ENCODE results near the gene PRKCB.

Gene PRKCB

GRCh38 chr16:23949630-23950290 is 114.0 kb downstream of the PRKCB start:
- TF ChIP-seq CTCF (IDR thresholded peaks at IDR 0.05; ENCODE audit: insufficient read depth, low read length, poor library complexity, severe bottlenecking) = no peak
- TF ChIP-seq EZH2phosphoT487 (conservative IDR thresholded peaks at IDR 0.05; ENCODE audit: low read length) = no peak
- H3K36me3 ChIP-seq (ENCODE audit: low read length) = no peaks in the 10 kb centered on the region
- no peaks in the 10 kb centered on the region for H3F3A ChIP-seq (ENCODE audit: insufficient read depth)
- H4K20me1 ChIP-seq (ENCODE audit: low read depth, low read length) = no peaks in the 10 kb centered on the region
- H3K4me3 ChIP-seq (ENCODE audit: insufficient read depth, low read length, poor library complexity, severe bottlenecking) = no peak overlapping the region
- H3K9me2 ChIP-seq (replicated peaks; ENCODE audit: insufficient read depth, low read length) = no peaks in the 10 kb centered on the region
- no peak overlapping the region for H3K4me2 ChIP-seq (ENCODE audit: low read depth, low read length, poor library complexity, severe bottlenecking)
- no peak overlapping the region for H3K9ac ChIP-seq (ENCODE audit: low read length)
- no peak overlapping the region for H3K27ac ChIP-seq (ENCODE audit: low read depth, low read length)
- H3K27me3 ChIP-seq (ENCODE audit: low read length) = no peaks in the 10 kb centered on the region
- H3K9me3 ChIP-seq (ENCODE audit: insufficient read depth, low read length) = no peaks in the 10 kb centered on the region
- H3K79me2 ChIP-seq (ENCODE audit: insufficient read depth, low read length) = no peaks in the 10 kb centered on the region
- no peak overlapping the region for H2AFZ ChIP-seq (ENCODE audit: low read depth, low read length, severe bottlenecking)

- Histone ChIP-seq H3K9me3 (ENCODE audit: insufficient read depth, low read length) (no peaks in the 10 kb centered on the region), H3K9ac (ENCODE audit: low read length) (no peak overlapping the region), H3K27me3 (ENCODE audit: low read length) (no peaks in the 10 kb centered on the region), H2AFZ (ENCODE audit: low read depth, low read length, severe bottlenecking) (no peak overlapping the region), H3K4me3 (ENCODE audit: insufficient read depth, low read length, poor library complexity, severe bottlenecking) (no peak overlapping the region), H3K9me2 (replicated peaks; ENCODE audit: insufficient read depth, low read length) (no peaks in the 10 kb centered on the region), H3K4me2 (ENCODE audit: low read depth, low read length, poor library complexity, severe bottlenecking) (no peak overlapping the region), H3K27ac (ENCODE audit: low read depth, low read length) (no peak overlapping the region), H4K20me1 (ENCODE audit: low read depth, low read length) (no peaks in the 10 kb centered on the region), H3K36me3 (ENCODE audit: low read length) (no peaks in the 10 kb centered on the region), H3F3A (ENCODE audit: insufficient read depth) (no peaks in the 10 kb centered on the region), H3K79me2 (ENCODE audit: insufficient read depth, low read length) (no peaks in the 10 kb centered on the region)
- no peak for TF ChIP-seq EZH2phosphoT487 (conservative IDR thresholded peaks at IDR 0.05; ENCODE audit: low read length)
- no peak for TF ChIP-seq CTCF (IDR thresholded peaks at IDR 0.05; ENCODE audit: insufficient read depth, low read length, poor library complexity, severe bottlenecking)
These were observed 114.6 kb downstream of the PRKCB start for GRCh38 chr16:23950291-23950894.

- TF ChIP-seq CTCF (IDR thresholded peaks at IDR 0.05; ENCODE audit: insufficient read depth, low read length, poor library complexity, severe bottlenecking) (no peak), EZH2phosphoT487 (conservative IDR thresholded peaks at IDR 0.05; ENCODE audit: low read length) (no peak)
- H3K27ac ChIP-seq (ENCODE audit: low read depth, low read length) = no peak overlapping the region
These were observed 115.1 kb downstream of the PRKCB start for GRCh38 chr16:23950898-23951297.

More at GRCh38 chr16:23950898-23951297, 115.1 kb downstream of the PRKCB start:
- H3K4me2 ChIP-seq (ENCODE audit: low read depth, low read length, poor library complexity, severe bottlenecking) = no peak overlapping the region
- H3K9me3 ChIP-seq (ENCODE audit: insufficient read depth, low read length) = no peaks in the 10 kb centered on the region
- H3K9ac ChIP-seq (ENCODE audit: low read length) = no peak overlapping the region
- H3F3A ChIP-seq (ENCODE audit: insufficient read depth) = no peaks in the 10 kb centered on the region
- H4K20me1 ChIP-seq (ENCODE audit: low read depth, low read length) = no peaks in the 10 kb centered on the region
- H3K9me2 ChIP-seq (replicated peaks; ENCODE audit: insufficient read depth, low read length) = no peaks in the 10 kb centered on the region
- no peaks in the 10 kb centered on the region for H3K79me2 ChIP-seq (ENCODE audit: insufficient read depth, low read length)
- no peaks in the 10 kb centered on the region for H3K27me3 ChIP-seq (ENCODE audit: low read length)
- H3K36me3 ChIP-seq (ENCODE audit: low read length) = no peaks in the 10 kb centered on the region
- no peak overlapping the region for H2AFZ ChIP-seq (ENCODE audit: low read depth, low read length, severe bottlenecking)
- H3K4me3 ChIP-seq (ENCODE audit: insufficient read depth, low read length, poor library complexity, severe bottlenecking) = no peak overlapping the region

Data from SU-DHL-6 (cell line).